ENCODE data around the gene TTC6.

- TF ChIP-seq CTCF (IDR thresholded peaks at IDR 0.05) (no peak), POLR2AphosphoS5 (IDR thresholded peaks at IDR 0.05; ENCODE audit: low read depth, low read length) (no peak), TCF7L2 (IDR thresholded peaks at IDR 0.05; ENCODE audit: low read depth, low read length) (no peak)
Measured at GRCh38 chr14:37591311-37591940, 4.0 kb upstream of the TTC6 start.

Measured in Panc1 (cell line).